ENCODE data around the gene CNTNAP5.

The CNTNAP5 gene

DNA sequence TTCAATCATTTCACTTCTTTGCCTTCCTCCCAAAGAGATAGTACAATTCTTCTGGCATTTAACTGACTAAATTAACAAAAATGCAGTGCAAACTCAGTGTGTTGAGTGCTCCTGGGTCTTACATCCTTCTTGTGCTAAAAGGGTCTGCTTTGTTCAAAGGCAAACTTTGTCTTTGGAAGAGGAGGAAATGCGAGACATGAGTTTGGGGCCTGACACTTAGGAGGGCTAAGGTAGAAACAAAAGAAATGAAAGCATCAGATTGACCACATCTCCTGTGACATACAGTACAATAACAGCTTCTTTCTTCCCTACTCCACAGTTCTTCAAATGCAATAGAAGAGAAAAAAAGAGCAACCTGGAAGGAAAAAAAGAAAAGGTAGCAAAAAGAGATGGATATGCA lies 161.7 kb downstream of the CNTNAP5 start:
- TF ChIP-seq, protein P1, sequence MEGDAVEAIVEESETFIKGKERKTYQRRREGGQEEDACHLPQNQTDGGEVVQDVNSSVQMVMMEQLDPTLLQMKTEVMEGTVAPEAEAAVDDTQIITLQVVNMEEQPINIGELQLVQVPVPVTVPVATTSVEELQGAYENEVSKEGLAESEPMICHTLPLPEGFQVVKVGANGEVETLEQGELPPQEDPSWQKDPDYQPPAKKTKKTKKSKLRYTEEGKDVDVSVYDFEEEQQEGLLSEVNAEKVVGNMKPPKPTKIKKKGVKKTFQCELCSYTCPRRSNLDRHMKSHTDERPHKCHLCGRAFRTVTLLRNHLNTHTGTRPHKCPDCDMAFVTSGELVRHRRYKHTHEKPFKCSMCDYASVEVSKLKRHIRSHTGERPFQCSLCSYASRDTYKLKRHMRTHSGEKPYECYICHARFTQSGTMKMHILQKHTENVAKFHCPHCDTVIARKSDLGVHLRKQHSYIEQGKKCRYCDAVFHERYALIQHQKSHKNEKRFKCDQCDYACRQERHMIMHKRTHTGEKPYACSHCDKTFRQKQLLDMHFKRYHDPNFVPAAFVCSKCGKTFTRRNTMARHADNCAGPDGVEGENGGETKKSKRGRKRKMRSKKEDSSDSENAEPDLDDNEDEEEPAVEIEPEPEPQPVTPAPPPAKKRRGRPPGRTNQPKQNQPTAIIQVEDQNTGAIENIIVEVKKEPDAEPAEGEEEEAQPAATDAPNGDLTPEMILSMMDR (IDR thresholded peaks at IDR 0.05): no peak

DNA sequence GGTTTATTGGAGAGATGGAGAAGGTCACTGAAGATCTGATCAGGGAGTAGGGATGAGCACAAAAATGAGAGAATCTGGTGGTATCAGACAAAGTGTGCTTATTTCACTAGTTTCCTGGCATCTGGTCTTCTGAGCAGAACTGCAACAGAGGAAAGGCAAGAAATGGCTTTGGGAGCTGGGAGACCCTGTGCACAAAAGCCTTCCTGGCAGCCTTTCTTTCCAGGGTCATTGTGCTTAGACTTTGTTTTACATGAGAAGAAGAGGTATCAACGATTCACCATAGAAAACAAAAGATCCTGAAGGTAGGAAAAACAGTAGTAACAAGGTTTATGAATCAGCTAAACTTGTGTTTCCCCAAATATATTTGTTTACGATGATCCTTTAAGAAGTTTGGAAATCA lies 162.9 kb downstream of the CNTNAP5 start:
- TF ChIP-seq, protein P1 (IDR thresholded peaks at IDR 0.05): no peak

DNA sequence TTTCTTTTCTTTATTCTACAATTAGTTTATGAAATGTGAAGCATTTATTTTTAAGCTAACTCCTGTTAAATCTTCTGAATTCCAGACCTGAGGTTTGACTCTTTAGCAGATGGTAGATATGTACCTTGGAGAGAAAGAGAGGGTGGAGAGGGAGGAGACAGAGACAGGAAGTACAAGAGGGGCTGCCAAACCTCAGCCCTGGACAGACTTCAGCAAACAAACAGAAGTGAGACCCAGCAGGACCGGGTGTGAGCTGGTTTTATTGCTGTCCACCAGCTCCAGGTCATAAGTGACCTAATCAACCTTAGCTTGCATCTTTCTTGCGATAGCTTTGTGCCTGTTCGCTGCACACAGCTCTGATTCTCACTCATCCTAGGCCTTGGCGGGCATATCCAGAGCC lies 168.6 kb downstream of the CNTNAP5 start:
- TF ChIP-seq, protein P1 (IDR thresholded peaks at IDR 0.05): no peak

DNA sequence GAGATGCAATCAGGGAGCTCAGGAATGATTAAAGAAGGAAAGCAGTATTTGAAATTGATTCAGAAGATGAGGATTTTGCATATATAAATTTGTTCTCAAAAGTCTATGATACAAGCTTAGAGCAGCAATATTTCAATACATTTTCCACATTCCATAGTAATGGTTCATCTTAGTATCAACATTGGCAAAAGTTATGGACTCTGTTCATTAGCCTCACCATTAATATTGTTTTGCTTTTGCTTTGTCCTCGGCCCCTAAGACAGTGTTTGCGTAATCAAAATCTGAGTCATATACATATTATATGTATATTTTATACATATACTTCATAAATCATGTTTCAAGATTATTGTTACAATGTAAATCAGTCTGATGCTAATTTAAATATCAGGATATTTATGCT lies 176.6 kb downstream of the CNTNAP5 start:
- TF ChIP-seq, protein P1 (IDR thresholded peaks at IDR 0.05): no peak

DNA sequence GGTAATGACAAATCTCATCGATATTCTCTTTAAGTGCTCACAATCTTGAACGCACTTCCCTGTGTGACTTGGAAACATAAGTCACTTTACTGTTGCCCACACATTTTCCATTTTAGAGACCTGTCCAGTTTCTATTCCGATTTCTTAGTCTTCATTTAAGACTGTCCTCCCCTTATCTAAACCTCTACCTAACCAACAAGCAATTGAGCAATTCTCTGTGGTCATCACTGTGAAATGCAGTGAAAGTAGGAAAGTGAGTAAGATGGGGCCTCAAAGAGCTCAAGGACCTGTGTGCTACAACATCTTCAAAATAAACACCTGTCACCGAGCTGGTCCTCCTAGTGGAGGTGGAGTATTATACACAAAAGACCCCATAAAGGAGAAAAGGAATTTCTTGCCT lies 184.4 kb downstream of the CNTNAP5 start:
- TF ChIP-seq, protein P1 (IDR thresholded peaks at IDR 0.05): no peak

DNA sequence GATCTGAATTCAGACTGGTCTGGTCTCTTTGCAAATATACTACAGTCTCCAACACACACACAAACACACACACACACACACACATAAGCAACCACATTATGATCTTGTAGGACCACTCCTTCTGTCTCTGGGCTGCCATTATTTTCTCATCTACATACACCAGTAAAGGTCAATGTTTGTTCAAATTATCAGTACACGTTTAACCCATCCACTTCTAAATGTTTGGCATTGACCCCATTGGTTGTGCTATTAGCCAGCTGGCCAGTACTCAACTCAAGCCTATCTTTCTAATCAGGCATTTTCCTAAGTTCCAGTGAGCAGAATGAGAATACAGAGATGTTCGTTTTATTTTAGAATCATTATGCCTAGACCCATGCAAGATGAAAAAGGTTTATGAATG lies 186.4 kb downstream of the CNTNAP5 start:
- TF ChIP-seq, protein P1 (IDR thresholded peaks at IDR 0.05): no peak

DNA sequence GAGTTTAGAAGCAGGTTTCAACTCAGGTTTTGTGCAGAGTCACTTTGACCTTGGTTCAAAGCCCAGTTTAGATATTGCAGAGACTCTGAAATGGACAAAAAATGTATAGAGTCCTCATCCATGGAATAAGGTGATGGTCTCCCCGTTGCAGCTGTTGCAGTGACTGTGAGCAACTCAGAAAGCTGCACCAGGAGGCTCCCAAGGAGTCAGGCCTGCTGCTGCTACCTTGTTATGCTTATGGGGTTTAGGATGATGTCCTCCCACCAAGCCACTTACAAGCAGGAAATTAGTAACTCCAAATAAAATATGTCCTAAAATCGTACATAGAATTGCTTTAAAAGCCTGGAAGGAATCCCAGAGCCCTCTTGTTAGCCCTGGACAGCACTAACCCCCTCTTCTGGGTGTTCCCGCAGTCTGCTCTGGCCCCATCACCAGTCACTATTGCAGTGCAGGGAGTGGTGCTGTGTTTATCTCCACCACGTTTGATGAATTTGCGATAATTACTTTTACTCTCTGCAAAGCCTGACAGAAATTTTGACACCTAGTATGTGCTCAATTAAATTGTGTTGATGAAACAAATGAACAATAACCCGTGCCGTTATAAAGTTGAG lies 189.0 kb downstream of the CNTNAP5 start:
- TF ChIP-seq, protein P1 (IDR thresholded peaks at IDR 0.05): no peak

DNA sequence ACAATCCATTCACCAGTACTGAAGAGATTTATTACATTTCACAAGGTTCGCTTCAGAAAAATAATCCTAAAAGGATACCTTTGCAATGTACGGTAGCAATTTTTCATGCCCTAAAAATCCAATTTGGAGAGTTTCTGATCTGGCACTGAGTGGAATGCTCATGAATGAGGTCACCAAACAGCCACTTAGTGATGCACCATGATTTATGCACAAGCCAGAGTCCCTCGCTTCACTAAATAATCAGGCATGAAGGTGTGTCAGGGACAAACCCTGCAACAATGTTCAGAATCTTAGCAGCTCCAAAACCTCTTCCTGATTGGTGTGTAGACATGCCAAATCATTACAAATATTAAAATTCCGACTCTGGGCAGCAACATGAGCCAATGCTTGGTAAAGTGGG lies 221.1 kb downstream of the CNTNAP5 start:
- TF ChIP-seq, protein P1 (IDR thresholded peaks at IDR 0.05): no peak
